Body of pancreas (tissue), 4 donors: ENCODE measurements around the gene DNAH1. TPM values are rescaled to one million over a fixed set of nuclear protein-coding genes. Genes with fewer than 3 reads are reported as not detected.

Experiments
- ATAC-seq: fragments of 150-250 bp; one replicate; pipeline ENCODE4 v1.9.1; 2016
- DNase-seq, 4 donors: peaks; one replicate each; pipeline ENCODE4 v3.0.0-alpha.2; 2019
- H3K27ac ChIP-seq, 4 donors: fragments of 200-600 bp; sonication (generic); 1 replicate in 3 of 4; 2 replicates in 1 of 4; pipeline versions ENCODE4 v1.5.1 to v1.6.1; 2016 to 2019; ENCODE audit warnings: mild to moderate bottlenecking in 1 of 4, mixed read lengths in 1 of 4, moderate library complexity in 1 of 4
- H3K27me3 ChIP-seq, 2 donors: fragments of 200-600 bp; sonication (generic); one replicate each; pipeline ENCODE4 v1.6.0; 2016; ENCODE audit warnings: mild to moderate bottlenecking in 1 of 2
- H3K36me3 ChIP-seq, 2 donors: fragments of 200-600 bp; sonication (generic); replicated peaks in 1 of 2; 2 replicates each; pipeline ENCODE4 v1.5.1; 2016; ENCODE audit warnings: low read depth in 2 of 2; ENCODE audit not compliant: insufficient read depth in 1 of 2
- H3K4me1 ChIP-seq: fragments of 200-600 bp; sonication (generic); one replicate; pipeline ENCODE4 v1.6.0; 2016
- H3K4me3 ChIP-seq, 2 donors: fragments of 200-600 bp; sonication (generic); 1 replicate in 1 of 2; 2 replicates in 1 of 2; pipeline ENCODE4 v1.5.1; 2016 to 2019
- H3K9me3 ChIP-seq, 3 donors: fragments of 200-600 bp; sonication (generic); 1 replicate in 2 of 3; 2 replicates in 1 of 3; pipeline ENCODE4 v1.5.1; 2016
- CTCF ChIP-seq, 7 experiments: fragments of 450-650 bp in 4 of 7; fragments of 200-600 bp in 3 of 7; sonication (generic) in 3 of 7; IDR thresholded peaks; one replicate each; pipeline ENCODE4 v1.5.1; 2016 to 2019; ENCODE audit warnings: antibody characterized with exemption in 7 of 7
- POLR2A ChIP-seq, 3 donors: fragments of 450-650 bp; IDR thresholded peaks; one replicate each; pipeline ENCODE4 v1.6.1; 2016; ENCODE audit warnings: antibody characterized with exemption in 3 of 3, mild to moderate bottlenecking in 2 of 3
- WGBS, 2 donors: methylation state at CpG; one replicate each; pipeline ENCODE4 v1.1.5; 2017; 5-methylcytosine and 5-hydroxymethylcytosine counted together
- intact Hi-C: fragments of 100-400 bp; cut with DNase I; formaldehyde crosslinking; loops from one replicate; pipeline ENCODE4 v1.15.1; 2023
- total RNA-seq, 2 donors: library from RNA; depleted of rRNA; stranded (reverse); fragments of >200 nt; gene quantifications; one replicate each; pipeline ENCODE4 v1.1.0, GENCODE V29; 2016

The DNAH1 gene
- total RNA-seq, 2 donors from 2014 or later, result 6.0 to 14.8 TPM

GRCh38 chr3:52343946-52344600, 28.0 kb downstream of the DNAH1 start:
- peaks cover 21% of the 10 kb centered on the region for H3K4me1 ChIP-seq
- 92 to 95% methylated on average over 11 of the region's 11 CpGs for WGBS, 2 donors
- H3K27me3 ChIP-seq, result no peaks in the 10 kb centered on the region
- intact Hi-C loops, result loop anchor here (5.0 kb wide), 1 partner anchor 52 kb away; no protein-coding TSS in a partner anchor
- ATAC-seq (no peak), DNase-seq (no peak)
- H3K4me3 ChIP-seq, result no peak overlapping the region
- no peak overlapping the region for H3K27ac ChIP-seq
- TF ChIP-seq CTCF (IDR thresholded peaks at IDR 0.05), result no peak
- no peak for TF ChIP-seq POLR2A (IDR thresholded peaks at IDR 0.05)
- H3K36me3 ChIP-seq, result no peaks in the 10 kb centered on the region
- H3K9me3 ChIP-seq, result no peaks in the 10 kb centered on the region

DNA sequence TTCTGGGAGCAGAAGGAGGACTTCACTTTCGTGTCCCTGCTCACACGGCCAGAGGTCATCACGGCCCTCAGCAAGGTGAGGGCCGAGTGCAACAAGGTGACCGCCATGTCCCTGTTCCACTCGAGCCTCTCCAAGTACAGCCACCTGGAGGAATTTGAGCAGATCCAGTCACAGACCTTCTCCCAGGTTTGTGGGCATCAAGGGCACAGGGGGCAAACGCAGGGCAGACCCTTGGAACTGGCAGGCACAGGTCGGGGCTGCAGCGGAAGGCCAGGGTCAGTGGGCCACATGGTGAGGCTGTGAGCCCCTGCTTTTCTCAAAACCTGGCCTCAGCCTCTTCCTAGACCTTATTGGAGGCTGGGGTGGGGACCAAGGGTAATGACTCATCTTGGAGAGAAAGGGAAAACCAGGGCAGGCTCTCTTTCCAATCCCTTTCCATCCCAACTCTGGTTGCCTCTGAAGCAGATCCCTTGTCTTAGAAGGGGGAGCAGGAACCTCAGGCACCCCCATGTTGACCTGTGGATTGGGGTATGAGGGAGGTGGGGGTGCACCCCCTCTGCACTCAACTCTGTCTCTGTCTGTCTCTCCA, 29.5 kb downstream of the DNAH1 start:
- Histone ChIP-seq H3K27me3 (no peaks in the 10 kb centered on the region), H3K4me3 (no peak overlapping the region), H3K9me3 (no peaks in the 10 kb centered on the region), H3K36me3 (no peaks in the 10 kb centered on the region), H3K4me1 (peaks cover 21% of the 10 kb centered on the region), H3K27ac (peak overlapping the region in 3 of 4 donors; percentile 67 to 74 (median 69))
- ATAC-seq (no peak), DNase-seq (no peak)
- intact Hi-C loops, result loop anchor here (5.0 kb wide), 1 partner anchor 113 kb away; no protein-coding TSS in a partner anchor
- no peak for TF ChIP-seq CTCF (IDR thresholded peaks at IDR 0.05)
- TF ChIP-seq POLR2A (IDR thresholded peaks at IDR 0.05), result no peak
- 84 to 88% methylated on average over 5 to 9 of the region's 9 CpGs for WGBS, 2 donors

- intact Hi-C loops, result loop anchor here (5.0 kb wide), 1 partner anchor 115 kb away; no protein-coding TSS in a partner anchor
Measured at GRCh38 chr3:52346623-52347530, 30.8 kb downstream of the DNAH1 start.

More at GRCh38 chr3:52346623-52347530, 30.8 kb downstream of the DNAH1 start:
- no peaks in the 10 kb centered on the region for H3K9me3 ChIP-seq
- no peak overlapping the region for H3K4me3 ChIP-seq
- peak overlapping the region; percentile 45 to 74 (median 68) for H3K27ac ChIP-seq
- H3K36me3 ChIP-seq, result no peaks in the 10 kb centered on the region
- TF ChIP-seq POLR2A (IDR thresholded peaks at IDR 0.05) (no peak), CTCF (IDR thresholded peaks at IDR 0.05) (no peak)
- H3K4me1 ChIP-seq, result peaks cover 21% of the 10 kb centered on the region
- H3K27me3 ChIP-seq, result no peaks in the 10 kb centered on the region
- DNase-seq (peak; percentile 32 to 67 (median 56)), ATAC-seq (peak; percentile 83)
- WGBS, 2 donors, result 74 to 78% methylated on average over 8 to 16 of the region's 16 CpGs
